Measurements from ENCODE around the gene DDX39A.
"Not testable (repeated sequence)": the region's sequence is repeated elsewhere in the genome, so short reads cannot be mapped to it uniquely, and the experiment has no call there.

The DDX39A gene

GRCh38 chr19:14408491-14409145, 10.5 kb downstream of the DDX39A start:
- peak; percentile 17 for DNase-seq (ENCODE audit: low read depth)

- no peak for DNase-seq (ENCODE audit: low read depth)
These were observed 11.3 kb downstream of the DDX39A start for GRCh38 chr19:14407605-14408484.

DNA sequence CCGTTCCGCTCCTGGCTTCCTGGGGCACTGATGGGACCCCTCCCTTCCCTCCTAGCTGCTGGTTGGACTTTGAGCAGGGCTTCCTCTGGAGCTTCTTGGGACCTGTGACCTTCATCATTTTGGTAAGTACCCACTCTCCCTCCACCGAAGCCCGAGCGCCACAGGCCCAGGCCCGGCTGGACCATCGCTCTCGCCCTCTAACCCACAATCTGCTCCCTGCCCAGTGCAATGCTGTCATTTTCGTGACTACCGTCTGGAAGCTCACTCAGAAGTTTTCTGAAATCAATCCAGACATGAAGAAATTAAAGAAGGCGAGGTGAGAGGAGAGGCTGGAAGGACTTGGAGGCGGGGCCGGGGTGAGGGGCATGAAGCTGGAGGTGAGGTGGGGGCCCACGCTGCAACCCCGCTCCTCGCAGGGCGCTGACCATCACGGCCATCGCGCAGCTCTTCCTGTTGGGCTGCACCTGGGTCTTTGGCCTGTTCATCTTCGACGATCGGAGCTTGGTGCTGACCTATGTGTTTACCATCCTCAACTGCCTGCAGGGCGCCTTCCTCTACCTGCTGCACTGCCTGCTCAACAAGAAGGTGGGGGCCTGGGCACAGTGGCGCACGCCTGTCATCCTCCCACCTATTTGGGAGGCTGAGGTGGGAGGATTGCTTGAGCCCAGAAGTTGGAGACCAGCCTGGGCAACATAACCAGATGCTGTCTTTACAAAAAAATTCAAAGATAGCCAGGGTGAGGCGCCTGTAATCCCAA, 12.3 kb downstream of the DDX39A start:
- DNase-seq (ENCODE audit: low read depth): no peak

- peak; percentile 83 for DNase-seq (ENCODE audit: low read depth)
These were observed 13.1 kb downstream of the DDX39A start for GRCh38 chr19:14405758-14406644.

DNA sequence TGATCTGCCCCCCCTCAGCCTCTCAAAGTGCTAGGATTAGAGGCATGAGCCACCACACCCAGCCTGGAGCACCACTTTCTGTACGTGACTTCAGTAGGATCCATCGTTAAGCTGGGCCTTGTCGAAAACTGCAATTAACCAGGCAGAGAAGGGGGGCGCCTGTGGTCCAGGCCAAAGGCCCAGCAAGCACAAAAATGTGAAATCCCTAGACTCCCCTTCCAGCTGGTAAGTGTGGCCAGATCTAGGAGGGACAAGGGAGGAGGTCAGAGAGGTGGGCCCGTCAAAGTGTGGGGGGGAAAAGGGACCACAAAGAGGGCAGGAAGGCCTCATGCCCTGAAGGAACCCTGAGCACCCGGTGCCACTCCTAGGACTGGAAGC, 13.8 kb downstream of the DDX39A start:
- no peak for DNase-seq (ENCODE audit: low read depth)

- DNase-seq (ENCODE audit: low read depth): no peak
These were observed 14.8 kb downstream of the DDX39A start for GRCh38 chr19:14404312-14404711.

GRCh38 chr19:14403145-14403930, 15.8 kb downstream of the DDX39A start:
- not testable (repeated sequence) for DNase-seq (ENCODE audit: low read depth)

GRCh38 chr19:14402332-14403144, 16.6 kb downstream of the DDX39A start:
- DNase-seq (ENCODE audit: low read depth): peak; percentile 68

- no peak for DNase-seq (ENCODE audit: low read depth)
These were observed 17.5 kb downstream of the DDX39A start for GRCh38 chr19:14401468-14402195.

DNA sequence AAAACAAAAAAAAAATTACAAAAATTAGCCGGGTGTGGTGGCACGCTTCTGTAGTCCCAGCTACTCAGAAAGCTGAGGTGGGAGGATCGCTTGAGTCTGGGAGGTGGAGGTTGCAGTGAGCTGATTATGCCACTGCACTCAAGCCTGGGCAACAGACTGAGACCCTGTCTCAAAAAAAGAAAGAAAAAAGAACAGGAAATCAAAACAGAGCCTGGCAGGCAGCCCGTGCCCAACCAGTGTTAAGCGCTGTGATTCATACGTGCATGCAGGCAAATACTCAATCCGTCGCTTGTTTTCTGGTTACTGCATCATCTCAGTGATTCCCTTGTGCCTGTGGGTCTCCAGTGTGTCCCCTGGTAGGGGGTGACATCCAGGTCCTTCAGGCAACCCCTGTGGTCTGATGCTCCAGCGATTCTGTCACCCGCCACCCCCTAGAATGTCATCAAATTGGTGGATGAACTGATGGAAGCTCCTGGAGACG, 18.1 kb downstream of the DDX39A start:
- no peak for DNase-seq (ENCODE audit: low read depth)

- DNase-seq (ENCODE audit: low read depth): not testable (repeated sequence)
These were observed 22.0 kb downstream of the DDX39A start for GRCh38 chr19:14397168-14397567.

GRCh38 chr19:14396730-14397129, 22.4 kb downstream of the DDX39A start:
- DNase-seq (ENCODE audit: low read depth): not testable (repeated sequence)

DNA sequence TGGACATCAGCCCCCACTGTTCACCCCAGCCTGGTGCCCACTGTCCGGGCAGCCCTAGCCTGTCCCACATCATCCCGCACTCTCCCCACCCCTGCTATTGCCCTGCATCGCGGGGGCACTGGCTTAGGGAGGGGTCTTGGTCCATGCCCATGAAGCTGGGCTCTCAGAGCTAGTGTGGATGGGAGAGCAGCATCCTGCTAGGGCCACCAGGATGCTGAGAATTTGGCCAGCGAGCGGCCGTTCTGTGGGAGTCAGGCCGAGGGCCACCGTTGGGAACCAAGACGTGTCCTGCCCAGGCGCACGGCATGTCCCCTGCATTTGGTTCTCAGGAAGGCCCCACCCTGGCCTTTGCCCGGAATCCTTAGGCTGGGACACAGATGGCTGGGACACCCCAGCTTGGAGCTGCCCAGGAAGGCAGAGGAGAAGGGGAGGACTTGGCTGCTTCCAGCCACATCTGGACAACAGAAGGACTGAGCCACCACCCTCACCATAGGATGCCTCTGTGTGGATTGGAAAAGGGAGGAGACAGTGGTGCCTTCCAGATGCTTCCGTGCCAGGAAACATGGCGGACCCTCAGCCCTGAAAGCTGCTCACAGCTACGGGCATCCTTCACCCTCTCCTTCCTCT, 23.3 kb downstream of the DDX39A start:
- peak; percentile 36 for DNase-seq (ENCODE audit: low read depth)

DNA sequence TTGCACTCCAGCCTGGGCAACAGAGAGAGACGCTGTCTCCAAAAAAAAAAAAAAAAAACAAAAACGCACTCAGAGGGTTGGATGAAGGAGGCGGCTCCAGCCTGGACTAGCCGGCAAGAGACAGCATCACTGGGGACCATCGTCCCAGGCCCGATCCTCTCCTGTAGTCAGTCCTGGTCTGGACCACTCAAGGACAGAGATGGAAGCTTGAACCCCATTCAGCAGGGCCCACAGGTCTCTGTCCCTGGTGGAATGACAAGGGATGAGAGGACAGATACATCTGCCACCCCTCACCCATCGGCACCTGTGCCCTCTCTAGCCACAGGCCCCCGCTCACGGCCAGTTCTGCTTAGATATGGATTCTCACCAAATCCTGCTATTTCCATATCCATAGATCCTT, 23.9 kb downstream of the DDX39A start:
- no peak for DNase-seq (ENCODE audit: low read depth)

DNA sequence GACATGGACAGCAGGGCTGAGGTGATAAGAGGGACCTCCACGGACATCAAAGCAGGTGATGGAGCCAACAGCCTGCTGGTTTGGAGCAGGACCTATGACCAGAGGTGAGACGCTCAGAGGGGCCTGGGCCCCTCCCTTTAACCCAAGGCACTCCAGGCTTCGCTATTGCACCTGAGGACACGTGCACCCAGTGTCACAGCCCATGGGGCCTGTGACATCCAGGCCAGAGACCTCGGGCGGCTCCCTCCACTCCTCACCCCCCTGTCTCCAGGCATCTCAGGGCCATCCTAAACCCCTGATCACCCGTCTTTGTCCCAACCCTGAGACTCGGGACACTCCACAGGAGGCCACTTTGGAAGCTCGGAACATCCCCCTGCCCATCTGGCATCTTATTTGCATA, 25.0 kb downstream of the DDX39A start:
- DNase-seq (ENCODE audit: low read depth): no peak

GRCh38 chr19:14393329-14393728, 25.8 kb downstream of the DDX39A start:
- no peak for DNase-seq (ENCODE audit: low read depth)

GRCh38 chr19:14391156-14391821, 27.9 kb downstream of the DDX39A start:
- no peak for DNase-seq (ENCODE audit: low read depth)

GRCh38 chr19:14390548-14390947, 28.6 kb downstream of the DDX39A start:
- DNase-seq (ENCODE audit: low read depth): no peak
